Activated CD4-positive, alpha-beta T cell treated with anti-CD3 and anti-CD28 coated beads, Interleukin-2, Interleukin-4, amounts not matched to agents 100 ng/mL and 50 ng/mL, durations not matched to agents 16 hours and 8 hours (primary cell): ENCODE results near the gene IFNA13.
"Not testable (repeated sequence)": the region's sequence is repeated elsewhere in the genome, so short reads cannot be mapped to it uniquely, and the experiment has no call there.

Experiments used
- DNase-seq: peaks from one replicate; pipeline ENCODE4 v3.0.0-alpha.2; 2020; ENCODE audit warnings: low spot score

IFNA13 gene

DNA sequence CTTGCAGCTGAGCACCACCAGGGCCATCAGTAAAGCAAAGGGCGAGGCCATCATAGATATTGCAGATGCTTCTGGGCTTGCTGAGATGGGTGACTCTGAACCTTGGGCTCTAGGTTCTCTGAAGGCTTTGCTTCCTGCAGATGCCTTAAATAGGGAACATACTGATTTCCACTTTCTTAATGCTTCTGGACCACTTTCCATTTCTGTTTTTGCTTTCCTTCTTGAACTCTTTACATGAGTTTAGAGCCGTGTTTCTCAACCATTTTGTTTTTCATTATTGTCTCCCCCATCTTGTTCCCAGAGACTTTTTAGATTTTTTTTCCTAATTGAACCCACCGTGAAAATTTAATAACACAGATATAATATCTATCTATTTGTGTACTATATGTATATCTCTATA is at the start of gene IFNA13:
Gene IFNA13, minus strand, starts transcription at position 101 of the 400 bp plus-strand sequence. Its CDS starts 47 bp downstream, at position 54.
- DNase-seq, result no peak

DNA sequence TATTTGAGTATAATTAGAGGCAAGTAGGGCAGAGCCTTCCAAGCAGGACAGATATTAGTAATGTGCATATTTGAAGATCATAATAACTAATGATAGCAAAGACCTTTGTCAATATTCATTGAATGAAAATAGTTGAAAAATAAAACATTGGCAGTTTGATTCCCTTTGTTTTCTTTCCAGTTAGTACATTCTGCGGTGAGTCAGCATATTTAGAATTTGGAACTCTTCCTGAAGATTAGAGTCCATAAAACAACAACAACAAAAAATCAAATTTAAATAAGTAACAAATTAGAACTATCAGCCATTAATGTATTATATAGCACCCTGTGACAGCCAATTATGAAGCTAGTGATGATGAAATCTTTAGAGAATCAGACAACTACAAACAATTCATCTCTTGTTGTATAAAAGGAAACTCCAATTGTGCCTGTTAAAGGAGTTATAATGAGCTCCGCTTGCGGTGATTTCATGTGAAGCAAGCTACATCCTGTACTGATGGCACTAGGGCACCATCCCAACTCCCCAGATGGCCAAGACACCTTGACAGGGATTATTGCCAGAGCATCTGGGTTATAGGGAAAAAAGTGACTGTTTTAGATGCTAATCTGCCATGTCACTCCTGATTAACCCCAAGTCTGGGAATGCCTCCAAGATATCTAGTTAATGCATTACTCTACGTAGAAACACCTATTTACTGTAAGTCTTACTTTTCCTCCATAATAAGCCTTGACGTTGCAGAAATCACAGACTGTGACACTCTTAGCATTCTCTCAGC is 47.8 kb upstream of the IFNA13 start:
- DNase-seq, result no peak

DNA sequence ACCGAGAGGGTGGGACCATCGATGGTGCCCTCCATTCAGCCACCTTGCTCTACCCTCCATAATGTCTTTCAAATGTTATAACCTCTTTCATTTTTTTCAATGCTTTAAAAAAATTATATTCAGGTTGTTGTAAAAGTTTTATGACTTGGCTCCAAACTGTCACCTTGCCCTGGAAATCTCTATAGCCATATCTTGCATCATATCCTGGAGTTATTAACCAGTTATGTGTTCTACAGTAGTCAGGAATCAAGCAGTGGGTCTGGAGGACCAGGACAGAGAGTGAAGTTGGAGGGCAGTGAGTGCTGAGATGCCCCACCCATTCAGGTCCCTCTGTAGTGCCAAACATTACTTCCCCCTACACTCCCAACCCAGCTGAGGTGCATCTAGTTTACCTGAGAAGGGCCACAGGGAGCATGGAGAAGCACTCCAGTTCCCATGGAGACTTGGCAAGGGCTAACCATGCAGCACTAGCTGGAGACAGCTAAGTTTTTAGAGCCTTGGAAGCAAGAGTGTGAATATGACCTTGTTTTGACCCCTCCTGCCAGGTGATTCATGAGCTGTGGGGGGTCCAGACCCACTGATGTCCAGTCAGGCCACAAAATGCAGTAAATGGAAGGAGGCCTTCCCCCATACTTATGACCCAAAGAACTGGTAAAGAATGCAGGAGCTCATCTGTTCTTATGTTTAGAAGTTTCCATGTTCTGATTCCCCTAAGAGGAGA is 46.5 kb upstream of the IFNA13 start:
- DNase-seq, result no peak

DNA sequence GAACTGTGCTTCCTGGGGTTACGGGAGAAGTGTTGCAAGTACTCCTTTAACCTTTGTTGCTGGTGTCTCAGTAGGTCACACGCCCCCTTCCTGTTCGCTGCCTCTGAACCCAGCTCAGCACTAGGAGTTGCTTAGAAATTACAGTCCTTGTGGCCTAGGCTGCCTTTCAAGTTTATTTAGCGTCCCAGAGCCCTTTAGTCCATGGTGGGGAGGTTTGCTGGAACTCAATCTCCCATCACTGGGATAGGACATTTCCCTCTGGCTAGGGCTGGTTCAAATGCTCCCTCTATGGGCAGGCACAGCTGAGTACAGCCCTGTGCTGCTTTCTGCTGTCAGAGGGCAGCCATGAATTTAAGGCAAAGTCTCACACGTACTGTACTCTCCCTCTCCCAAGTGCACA is 45.8 kb upstream of the IFNA13 start:
- DNase-seq, result no peak

DNA sequence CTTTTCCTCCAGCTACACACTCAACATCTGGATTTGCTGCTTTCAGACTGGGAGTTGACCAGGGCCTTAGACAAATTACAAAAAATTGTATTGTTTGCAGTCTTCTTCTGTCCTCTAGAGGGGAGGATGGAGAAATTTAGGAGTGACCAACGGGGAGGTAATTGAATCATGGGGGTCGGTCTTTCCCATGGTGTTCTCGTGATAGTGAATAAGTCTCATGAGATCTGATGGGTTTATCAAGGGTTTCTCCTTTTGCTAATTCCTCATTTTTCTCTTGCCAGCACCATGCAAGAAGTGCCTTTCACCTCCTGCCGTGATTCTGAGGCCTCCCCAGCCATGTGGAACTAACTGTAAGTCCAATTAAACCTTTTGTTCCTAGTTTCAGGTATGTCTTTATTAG is 45.3 kb upstream of the IFNA13 start:
- DNase-seq, result no peak

DNA sequence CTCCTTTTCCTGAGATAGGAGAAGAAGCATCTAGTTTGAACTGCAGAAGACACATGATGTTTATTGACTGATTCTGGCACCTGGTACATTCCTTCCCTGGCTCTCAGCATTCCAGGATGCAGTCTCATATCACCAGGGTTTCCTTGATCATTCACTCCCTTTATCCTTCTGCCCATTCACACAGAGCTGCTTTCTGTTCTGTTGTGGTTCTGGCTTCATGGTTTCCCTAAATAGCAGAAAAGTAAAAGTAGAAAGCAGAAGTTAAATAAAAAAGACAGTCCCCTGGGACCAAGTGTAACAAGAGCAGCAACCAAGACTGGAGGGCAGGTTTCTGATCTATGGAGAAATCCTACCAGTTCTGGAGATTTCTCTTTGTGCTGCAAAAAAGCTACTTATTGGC is 44.2 kb upstream of the IFNA13 start:
- no peak for DNase-seq

DNA sequence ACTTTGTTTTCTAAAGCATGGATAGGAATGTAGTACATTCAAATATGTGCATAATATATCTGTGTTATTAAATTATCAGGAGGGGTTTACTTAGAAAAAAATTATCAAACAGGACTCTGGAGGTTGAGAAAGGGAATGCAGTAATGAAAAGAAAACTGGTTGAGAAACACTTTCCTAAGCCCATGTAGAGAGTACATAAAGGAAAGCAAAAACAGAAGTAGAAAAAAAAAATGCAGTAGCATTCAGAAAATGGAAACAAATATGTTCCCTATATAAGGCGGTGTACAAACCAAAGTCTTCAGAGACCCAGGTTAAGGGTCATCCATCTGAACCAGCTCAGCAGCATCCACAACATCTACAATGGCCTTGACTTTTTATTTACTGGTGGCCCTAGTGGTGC is 41.0 kb upstream of the IFNA13 start, which contains the start of gene IFNA8:
Gene IFNA8, plus strand, starts transcription at position 301 of the 400 bp plus-strand sequence. Its CDS starts 60 bp downstream, at position 361.
- no peak for DNase-seq

DNA sequence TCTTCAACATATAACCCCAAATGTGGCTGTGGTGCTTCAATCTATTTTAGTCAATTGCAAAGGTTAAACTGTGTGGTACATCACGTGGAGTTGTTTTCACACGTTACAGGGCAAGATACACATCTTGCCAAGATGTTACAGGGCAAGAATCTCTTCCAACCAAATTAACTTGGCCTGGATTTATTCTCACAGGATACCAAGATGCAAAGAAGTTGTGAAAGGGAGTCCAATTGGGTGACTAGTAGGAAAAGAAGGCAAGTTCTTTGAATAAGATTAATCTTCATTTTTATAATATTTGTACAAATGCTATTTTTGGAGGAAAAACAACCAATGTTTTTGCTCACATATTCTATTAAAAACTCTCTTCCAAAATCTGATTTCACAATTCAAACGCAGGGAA is 36.3 kb upstream of the IFNA13 start:
- no peak for DNase-seq

DNA sequence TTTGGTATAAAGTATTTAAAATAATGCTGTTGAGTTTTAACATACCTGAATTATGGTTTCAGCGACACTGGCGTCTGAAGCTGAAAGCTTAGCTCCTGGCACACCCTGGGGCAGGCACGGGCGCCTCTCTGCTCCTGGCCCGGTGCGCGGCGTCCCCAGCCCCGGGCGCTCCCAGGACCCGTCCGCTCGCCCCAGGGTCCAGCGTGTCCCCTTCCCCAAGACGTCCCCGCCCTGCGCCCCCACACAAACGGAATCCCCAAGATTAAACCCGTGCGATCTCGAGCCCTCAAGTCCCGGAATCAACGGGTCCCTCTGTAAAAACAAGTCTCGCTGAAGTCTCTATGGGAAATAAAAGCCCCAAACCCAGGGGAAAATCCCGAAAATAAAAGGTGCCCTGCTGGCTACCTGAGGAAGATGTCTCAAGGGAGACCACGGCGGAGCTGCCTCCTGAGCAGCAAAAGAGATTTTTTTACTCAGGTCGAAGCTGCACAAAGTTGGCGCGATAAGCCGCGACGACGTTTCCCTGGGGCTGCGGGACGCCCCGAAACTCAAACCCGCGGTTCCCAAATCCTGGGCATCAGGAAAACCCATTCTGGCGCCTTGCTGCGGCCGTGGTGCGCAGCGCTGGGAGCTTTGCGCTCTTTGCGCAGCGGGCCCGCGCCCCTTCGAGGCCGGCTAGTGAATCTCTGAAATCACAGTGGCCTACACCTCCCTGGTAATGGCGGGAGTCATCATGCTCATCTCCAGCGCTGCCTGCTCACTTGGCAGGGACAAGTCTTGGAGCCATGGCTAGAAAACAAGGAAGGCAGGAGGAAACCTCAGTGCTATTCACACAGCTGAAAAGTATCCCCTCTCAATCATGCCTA is 34.8 kb upstream of the IFNA13 start:
- DNase-seq, result no peak

DNA sequence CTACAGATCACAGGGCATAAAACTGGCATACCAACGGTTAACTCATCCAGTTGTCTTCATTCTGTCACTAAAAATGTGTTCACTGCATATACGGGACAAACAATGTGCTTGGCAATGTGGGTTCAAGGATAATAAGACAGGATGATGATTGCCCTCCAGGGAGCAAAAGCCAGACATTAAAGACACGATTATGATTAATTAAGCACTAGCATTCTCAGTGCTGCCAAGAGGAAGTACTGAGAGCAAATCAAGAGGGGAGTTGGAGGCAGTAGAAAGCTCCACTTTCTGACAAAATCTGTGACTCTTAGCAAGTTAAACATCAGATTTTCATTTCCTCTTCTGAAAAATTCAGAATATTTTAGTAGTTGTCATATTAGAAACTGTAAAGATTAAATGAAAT is 32.1 kb upstream of the IFNA13 start:
- DNase-seq, result no peak

DNA sequence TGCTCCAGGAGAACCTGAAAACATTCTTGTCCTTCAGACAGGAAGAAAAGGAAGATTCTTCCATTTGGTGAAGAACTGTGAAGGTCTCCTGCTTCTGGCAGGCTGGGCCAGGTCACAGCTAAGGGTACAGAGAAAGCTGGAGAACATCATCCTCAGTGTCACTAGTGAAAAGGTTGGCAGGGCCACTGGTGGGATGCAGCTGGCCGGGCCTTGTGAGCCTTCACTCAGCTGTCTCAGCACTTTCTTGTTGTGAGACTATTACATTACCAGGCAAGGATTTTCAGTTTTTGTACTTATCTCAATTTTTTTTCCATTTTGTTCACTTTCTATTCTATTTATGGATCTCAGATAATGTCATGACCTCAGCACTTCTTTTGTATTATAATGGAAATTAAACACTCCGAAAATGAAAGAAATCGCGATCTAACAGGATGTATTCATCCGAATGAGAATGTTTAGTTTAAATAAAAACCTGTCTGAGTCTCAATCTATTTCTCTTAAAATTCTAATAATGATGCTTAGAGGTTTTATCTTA is 31.2 kb upstream of the IFNA13 start:
- no peak for DNase-seq

DNA sequence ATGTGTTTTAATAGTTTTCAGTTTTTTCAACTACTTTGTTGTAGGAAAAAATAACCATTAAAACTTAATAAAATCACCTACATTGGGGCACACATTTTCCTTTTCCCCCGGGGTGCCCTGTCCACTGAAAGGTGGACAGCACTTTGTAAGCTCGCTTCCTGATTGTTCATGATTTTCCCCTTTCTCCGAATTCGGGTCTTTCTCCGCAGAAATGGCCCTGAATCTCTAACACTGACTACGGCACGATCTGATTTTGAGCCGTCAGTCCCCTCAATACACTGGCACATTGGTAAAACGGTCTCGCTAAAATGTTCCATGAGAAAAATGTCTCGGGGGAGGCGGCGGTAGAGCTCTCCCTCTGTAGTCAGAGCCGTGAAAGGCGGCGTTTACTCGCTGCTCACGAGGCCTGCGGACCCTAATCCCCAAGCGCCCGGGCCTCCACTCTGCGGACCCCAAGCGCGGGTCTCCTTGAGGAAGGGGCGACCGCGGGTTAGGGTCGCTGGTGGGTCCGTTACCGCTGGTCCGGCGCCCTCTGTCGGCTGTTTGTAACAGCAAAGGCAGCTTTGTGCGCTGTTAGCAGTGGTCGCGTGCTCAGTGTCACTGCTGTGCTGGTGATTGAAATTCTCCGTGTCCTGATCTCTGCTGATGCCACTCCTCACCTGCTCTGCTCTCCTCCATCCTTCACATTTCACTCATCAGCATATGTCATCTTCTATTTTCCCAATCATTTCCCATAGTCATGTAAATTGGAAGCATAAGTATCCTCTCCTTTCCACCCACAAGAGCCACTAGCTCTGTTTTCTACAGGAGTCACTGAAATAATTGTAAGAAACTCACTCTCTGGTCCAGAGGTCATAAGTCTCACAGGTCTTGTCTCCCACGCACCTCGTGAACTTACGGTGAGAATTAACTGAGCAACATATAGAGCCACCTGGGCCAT is 28.2 kb upstream of the IFNA13 start:
- DNase-seq, result peak; percentile 42

DNA sequence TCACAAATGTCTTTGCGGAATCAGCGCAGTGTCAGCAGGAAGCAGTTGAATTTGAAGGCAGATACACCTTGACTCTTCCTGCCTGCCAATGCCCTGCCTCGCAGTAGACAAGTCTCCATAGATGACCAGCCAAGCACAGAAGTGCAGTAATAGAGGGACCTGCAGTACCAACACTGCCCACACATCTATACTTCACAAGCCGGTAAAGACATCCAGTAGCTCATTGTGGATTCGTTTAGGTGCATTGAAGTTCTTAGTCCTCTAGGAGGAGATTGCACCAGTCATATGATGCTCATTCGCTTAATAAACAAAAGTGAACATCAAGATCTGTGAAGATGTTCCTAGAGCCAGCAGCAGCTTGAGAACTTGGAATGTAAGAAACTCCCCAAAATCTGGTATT is 24.4 kb upstream of the IFNA13 start:
- DNase-seq, result no peak

DNA sequence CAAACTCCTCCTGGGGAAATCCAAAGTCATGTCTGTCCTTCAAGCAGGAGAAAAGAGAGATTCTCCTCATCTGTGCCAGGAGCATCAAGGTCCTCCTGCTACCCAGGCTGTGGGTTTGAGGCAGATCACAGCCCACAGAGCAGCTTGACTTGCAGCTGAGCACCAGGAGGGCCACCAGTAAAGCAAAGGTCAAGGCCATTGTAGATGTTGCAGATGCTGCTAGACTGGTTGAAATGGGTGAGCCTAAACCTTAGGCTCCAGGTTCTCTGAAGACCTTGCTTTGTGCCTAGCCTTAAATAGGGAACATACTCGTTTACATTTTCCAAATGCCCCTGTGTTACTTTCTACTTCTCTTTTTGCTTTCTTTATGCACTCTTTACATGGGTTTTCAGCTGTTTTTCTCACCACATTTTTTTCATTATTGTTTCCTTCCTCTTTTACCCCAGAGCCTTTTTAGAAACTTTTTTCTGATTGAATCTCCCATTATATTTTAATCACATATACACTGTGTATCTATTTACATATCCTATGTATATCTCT is 17.3 kb upstream of the IFNA13 start, which contains the start of gene IFNA2:
Gene IFNA2, minus strand, starts transcription at position 268 of the 540 bp plus-strand sequence. Its CDS starts 69 bp downstream, at position 199.
- no peak for DNase-seq

DNA sequence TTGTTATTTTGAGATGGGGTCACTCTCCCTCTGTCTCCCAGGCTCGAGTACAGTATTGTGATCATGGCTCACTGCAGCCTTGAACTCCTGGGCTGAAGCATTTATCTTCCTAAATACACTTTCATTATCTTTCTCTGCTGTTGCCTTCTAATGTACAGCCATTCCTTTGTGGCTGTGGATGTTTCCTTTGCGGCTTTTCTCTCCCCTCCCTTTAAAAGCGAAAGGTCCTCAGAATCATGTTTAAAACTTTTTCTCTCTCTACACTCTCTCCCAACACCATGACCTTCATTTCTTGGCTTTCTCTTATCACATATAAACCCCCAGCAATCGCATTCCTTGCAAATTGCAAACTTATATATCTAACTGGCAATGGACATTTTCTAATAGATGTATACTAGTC is 15.8 kb upstream of the IFNA13 start:
- DNase-seq, result no peak

DNA sequence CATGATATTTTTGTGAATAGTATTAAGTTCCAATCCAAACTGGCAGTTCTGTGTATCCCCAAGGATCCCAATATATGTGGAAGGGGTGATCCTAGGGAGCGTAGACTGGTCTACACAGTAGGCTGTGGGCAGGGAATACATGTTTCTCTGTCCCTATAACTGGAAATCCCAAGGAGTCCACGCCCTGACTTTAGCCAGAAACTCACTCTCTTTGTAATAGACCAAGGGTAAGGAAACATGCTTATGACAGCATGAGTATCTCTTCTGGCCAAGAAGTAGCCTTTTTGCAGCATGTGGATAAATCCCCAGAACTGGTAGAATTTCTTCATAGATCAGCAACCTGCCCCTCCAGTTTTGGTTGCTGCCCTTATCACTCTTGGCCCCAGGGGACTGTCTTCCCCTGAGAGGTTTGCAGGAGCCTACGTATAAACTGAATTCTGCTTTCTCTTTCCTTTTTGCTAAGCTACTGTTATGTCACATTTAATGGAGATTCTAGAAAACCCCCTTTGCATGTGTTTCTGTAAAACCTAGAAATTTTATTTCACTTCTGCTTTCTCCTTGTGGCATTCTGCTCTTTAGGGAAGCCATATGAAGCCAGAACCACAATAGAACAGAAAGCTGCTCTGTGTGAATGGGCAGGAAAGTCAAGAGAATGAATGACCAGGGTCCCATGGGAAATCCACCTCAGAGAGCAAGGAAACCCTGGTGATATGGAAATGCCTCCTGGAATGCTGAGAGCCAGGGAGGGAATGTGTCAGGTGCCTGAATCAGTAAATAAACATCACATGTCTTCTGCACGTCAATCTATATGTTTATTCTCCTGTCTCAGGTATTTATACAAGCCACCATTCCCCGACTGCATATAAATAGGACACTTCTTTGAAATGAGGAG is 13.8 kb upstream of the IFNA13 start:
- DNase-seq, result peak; percentile 12

DNA sequence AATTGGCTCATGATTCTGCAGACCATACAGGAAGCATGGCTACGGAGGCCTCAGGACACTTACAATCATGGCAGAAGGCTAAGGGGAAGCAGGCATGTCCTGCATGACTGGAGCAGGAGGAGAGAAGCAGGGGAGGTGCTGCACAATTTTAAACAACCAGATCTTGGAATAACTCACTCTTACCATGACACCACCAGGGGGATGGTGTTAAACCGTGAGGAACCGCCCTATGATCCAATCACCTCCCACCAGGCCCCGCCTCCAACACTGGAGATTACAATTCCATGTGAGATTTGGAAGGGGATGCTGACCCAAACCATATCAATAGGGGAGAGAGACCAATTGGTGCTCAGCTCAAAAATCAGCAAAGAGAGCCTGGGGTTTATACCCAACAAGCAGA is 3.6 kb upstream of the IFNA13 start:
- DNase-seq, result not testable (repeated sequence)

DNA sequence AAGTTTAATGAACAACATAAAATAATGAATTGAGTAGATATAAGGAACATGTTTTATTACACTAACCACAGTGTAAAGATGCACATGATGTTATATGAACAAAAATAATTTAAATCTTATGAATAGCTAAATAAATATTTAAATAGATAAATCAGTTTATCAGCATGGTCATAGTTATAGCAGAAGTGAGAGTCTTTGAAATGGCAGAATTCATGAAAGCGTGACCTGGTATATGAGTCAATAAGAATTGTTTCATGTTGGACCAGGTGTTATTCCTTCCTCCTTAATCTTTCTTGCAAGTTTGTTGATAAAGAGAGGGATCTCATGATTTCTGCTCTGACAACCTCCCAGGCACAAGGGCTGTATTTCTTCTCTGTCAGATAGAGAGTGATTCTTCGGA is 688 bp downstream of the IFNA13 start:
- DNase-seq, result not testable (repeated sequence)

DNA sequence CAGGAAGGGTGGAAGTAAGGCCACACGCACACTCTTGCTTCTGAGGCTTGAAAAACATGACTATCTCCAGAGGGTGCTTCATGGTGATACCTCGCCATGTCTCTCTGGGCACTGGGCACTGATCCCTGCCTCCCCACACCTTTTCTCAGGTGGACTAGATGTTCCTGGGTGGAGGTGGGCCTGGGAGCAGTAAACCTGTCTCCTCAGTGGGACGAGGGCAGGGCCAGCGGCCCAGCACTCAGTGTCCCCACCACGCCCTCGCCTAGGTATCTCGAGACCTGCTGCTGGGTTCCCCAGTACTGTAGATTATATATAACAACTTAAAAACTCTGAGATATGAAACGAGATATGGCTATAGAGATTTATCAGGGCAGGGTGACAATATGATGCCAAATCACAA is 5.6 kb downstream of the IFNA13 start:
- DNase-seq, result no peak
